HG03520 (cell line): Measurements from ENCODE around the gene ATCAY.
"Not testable (repeated sequence)": the region's sequence is repeated elsewhere in the genome, so short reads cannot be mapped to it uniquely, and the experiment has no call there.

ENCODE experiments used
- ATAC-seq: cut with Tn5 transposase; IDR thresholded peaks from one replicate; pipeline ENCODE4 v1.9.1; 2021; ENCODE audit warnings: mild to moderate bottlenecking, moderate library complexity; ENCODE audit not compliant: unreplicated experiment

Gene ATCAY

DNA sequence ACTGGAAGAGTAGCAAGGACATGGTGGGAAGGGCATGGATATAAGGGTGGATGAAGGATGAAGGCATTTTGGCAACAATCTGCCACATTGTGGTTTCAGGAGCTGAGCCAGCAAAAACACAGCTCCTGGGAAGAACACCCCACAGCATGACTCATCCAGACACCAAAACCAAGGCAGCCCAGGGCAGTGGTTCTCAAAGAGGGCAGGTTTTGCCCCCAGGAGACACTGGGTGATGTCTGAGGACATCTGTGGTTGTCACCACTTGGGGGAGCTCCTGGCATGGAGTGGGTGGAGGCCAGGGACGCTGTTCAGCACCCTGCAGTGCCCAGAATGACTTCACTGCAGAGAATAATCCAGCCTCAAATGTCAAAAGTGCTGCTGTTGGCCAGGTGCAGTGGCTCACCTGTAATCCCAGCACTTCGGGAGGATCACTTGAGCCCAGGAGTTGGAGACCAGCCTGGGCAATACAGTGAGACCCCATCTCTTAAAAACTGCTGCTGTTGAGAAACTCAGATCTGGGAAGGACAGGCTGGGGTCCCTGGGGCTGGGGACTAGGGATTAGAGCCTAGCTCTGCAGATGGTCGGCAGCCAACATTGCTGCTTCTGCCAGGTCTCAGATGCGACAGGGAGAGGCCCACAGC lies 27.8 kb upstream of the ATCAY start:
- ATAC-seq: no peak

DNA sequence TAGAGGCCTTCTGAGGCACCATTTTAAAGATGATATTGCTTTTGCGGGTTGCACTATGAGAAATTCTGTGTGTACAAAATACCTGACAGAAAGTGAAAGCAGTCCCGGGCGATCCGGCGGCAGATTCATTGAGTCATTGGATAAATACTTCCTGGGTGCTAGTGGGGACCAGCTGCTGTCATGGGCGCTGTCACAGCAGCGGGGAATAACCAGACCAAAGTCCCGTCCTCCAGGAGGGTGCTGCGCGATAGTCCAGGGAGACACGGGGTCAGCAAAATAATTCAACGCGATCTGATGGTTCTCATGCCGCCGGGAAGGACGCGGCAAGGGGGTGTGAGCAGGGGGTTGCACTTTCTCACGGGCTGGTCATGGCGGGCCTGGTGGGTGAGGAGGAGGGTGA lies 25.2 kb upstream of the ATCAY start:
- no peak for ATAC-seq

DNA sequence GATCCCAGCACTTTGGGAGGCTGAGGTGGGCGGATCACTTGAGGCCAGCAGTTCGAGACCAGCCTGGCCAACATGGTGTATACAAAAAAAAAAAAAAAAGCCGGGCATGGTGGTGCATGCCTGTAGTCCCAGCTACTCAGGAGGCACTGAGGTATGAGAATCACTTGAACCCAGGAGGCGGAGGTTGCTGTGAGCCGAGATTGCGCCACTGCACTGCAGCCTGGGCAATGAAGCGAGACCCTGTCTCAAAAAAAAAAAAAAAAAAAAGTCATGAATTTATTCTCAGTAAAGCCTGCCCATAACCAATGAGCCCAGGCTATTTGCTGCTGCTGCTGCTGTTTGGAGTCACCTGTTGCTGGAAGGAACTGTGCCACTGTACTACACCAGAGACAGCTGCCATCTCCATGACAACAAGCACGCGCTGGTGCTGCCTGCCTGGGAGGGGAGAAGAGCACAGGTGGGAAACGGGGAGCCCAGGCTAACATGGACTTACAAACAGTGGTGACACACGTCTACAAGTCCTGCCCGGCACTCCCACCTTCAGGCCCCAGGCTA lies 23.0 kb upstream of the ATCAY start:
- no peak for ATAC-seq

DNA sequence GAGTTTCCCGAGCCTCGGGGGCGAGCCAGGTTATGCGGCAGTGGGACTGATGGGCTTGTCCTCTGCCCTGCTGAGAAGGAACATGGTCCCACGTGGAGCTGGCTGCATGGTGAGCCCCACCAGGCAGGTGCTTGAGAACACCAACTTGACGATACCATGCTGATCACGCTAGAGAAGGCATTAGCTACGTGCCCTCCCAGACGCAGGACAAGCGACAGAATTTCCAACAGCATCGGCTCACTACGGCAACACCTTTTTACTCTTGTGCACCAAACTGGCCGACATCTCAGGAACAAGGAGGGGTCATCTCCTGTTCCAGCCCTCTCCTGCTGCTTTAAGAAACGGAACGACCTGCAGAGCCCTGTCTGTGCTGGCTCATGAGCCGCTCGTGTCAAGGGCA lies 20.0 kb upstream of the ATCAY start:
- ATAC-seq: no peak

DNA sequence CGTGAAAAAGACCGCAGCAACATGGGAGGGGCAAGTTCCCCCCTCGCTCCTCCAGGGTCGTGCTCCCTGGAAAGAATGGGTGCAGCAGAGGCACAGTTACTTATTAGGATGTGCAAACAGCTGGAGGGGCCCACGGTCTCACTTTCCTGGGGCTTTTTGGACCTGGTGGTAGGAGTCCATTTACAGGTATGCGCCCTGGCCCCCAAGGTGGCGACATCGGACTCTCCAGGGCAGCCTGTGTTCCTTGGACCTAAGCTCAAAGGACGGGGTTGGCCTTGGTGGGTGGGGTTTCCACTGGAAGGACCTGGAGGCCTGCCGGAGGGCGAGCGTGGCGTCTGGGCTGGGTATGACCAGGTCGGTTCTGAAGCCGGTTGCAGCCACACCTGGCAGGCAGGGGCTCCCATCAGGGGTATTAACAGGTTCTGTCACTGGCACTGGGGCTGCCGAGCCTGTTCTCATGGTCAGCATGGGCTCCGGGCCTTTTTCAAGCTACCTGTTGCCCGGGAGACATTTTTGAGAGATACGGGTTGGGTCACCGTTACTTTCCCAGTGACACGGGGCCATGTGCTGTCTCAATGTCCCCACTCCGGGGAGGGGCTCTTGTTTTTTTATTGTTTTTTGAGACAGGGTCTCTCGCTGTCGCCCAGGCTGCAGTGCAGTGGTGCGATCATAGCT lies 17.5 kb upstream of the ATCAY start:
- no peak for ATAC-seq

DNA sequence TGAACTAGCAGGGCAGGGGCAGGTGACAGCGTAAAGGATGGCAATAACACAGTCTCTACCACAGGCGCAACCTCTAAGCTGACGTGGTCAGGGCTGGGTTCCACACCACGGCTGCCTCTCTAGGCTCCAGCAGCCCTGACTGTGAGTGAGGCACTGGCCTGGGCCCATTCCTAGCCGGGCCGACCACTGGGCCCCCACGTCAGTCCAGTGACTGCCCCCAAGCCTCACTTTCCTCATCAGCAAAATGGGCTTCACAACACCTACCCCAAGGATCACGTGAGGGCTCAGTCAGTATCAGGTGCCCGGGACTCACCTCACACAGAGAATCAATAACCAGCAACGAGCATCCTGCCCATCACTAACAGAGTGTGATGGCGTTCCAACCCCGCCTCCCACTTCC lies 16.8 kb upstream of the ATCAY start:
- ATAC-seq: no peak

DNA sequence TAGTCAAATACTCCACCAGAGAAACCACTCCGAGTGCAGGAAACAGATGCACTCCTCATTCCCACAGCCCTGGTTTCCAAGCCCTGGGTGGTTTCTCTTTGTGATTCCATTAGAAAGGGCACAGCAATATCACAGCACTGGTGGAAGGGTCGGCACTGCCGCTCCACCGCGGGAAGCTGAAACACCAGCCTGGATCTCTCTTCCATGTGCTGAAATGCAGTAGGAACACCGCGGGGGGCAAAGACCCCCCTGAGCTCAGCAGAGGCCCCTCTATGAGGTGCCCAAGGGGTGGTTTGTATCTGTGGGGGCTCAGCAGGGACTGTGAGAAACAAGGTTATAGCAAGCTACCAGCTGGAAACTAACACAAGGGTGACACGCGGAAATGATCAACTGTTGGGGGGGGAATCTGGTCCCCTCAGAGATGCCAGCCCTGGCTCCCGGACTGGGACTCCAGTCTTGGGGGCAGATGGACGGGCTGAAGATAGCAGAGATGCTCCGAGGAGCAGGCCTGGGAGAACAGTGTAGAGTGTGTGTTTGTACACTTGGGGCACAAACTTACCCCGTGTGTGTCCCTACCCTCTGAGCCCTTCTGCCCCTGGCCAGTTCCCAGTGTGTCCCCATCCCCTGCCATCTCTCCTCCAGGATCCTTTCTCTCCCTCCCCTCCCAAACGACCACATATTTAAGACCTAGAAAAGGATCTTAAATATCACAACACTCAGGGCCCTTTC lies 13.4 kb upstream of the ATCAY start:
- no peak for ATAC-seq

DNA sequence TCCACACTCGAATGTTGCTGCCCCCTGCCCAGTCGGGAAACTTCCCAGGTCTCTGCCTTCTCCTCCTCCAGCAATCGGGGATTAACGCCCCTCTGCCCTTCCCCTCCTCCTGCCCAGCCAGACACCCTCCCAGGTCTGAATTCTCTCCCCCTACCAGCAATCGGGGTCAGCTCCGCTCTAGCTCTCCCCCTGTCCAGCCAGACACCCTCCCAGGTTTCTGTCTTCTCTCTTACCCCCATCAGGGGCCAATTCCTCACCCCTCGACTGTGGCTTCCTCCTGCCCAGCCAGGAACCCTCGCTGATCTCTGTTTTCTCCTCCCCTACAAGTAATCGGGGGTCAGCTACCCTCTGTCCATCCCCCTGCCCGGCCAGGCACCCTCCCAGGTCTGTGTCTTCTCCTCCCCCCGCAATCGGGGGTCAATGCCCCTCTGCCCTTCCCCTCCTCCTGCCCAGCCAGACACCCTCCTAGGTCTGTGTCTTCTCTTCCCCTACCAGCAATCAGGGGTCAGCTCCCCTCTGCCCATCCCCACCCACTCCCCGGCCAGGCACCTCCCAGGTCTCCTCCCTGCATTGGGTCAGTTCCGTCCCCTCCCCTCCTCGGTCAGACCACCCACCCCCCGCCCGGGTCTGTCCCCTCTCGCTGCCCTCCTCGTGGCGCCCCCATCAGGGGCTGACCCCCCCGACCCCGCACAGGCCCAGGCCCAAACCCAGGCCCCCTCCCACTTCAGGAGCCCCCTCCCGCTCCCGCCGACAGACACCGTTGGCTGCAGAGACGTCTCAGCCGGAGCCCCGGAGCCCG lies 12.3 kb upstream of the ATCAY start:
- no peak for ATAC-seq

DNA sequence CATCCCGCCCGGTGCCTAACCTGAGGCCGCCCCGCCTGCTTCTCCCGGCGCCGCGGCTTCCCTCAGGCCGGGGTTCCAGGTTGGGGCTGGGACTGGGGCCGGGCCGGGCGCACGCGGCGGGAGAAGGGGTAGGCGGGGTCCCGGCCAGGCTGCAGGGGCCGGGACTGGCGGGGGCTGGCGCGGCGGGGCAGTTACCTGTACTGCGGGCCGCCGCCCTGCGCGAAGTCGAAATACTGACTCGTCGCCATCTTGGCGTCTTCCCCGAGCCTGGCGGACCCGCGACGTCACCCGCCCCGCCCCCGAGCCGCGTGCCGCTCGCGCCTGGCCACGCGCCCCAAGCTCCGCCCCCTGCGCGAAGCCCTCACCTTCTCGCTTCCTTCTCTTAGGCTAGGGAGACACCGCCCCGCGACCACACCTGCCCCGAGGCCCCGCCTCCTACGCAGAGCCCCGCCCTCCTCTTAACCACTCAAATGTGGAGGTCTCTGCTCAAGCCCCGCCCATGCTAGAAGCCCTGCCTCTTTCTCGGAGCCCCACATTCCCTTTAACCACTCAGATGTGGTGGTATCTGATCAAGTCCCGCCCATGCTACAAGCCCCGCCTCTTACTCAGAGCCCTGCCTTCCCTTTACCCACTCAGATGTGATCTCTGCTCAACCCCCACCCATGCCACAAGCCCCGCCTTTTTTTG lies 11.6 kb upstream of the ATCAY start, which contains the start of gene ZFR2:
Gene ZFR2 (minus strand): TSS at position 269 of the 687 bp plus-strand sequence. CDS start 21 bp downstream, at position 248.
- no peak for ATAC-seq

DNA sequence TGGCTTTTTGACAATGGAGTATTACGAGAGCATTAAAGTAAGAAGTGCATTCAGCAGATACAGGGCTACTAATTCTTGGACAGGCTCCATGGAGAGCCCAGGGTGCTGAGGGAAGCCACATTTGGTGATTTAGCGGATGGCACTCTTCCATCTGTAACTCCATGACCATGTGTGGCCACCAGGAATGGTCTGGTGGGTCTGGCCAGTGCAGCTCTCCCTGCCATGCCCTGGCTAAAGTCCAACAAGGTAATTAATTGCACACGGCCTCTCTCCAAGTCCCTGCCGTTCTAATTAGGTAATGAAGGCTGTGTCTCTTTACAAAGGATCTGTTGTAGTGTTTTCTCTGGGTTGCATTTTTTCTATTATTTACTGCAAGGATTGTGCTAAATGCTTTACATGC lies 7.3 kb upstream of the ATCAY start:
- ATAC-seq: no peak

DNA sequence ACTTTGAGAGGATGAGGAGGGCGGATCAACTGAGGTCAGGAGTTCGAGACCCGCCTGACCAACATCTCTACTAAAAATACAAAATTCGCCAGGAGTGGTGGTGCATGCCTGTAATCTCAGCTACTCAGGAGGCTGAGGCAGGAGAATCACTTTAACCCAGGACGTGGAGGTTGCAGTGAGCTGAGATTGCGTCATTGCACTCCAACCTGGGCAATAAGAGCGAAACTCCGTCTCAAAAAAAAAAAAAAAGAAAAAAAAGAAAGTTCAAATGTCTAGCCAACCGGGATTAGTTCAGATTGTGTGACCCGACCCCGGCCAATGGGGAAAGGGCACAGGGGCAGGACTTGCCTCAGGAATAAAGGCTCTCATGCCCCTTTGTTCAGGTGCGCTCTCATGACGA lies 5.8 kb upstream of the ATCAY start:
- ATAC-seq: not testable (repeated sequence)

DNA sequence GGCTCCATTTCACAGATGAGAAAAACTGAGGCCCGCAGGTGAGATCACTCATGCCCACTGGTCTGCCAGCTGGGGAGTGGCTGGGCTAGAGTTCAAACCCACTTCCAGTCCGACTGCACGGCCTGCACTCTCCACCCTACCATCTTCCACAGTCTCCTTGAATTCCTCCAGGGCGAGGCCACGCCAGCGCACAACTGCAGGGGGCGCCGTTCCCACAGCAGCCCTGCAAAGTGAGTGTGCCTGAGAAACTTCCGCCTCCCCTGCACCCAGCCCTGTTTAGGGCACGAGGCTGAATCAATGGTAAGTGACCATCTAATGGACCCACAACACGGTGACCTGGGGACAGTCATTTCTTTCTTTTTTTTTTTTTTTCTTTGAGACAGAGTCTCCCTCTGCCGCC lies 829 bp upstream of the ATCAY start:
- ATAC-seq: no peak

DNA sequence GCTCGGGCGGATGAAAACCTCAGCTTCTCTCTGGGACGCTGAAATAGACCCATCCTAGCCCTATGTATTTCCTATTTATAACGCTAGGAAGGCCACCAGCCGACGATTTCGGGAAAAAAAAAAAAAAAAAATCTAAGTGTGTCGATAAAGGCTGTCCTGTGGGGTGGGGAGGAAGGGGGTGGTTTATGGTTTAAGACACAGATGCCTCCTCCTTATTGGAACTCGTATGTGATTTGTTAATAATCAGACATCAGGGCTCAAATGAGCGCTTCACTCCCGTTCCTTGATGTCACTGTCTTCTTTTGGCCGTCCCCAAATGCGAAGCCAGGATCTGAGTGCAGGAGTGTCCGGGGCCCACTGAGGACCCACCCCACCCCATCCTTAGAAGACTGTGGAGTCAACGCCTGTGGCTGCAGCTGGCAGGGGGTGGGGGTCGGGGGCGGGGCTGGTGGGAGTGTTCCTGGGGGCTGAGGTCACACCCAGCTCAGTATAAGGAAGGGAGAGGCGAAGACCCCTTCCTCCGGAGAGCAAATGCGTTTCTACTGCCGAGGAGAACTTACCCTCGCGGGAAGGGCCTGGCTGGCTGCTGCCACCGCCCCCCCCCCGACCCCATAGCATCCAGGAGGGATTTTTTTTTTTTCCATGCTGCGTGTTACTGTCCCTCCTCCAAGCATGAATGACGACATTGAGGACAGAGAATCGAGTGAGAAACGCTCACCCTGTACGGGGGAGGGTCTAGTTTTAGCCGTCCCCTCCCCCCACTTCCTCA lies 971 bp downstream of the ATCAY start:
- no peak for ATAC-seq

DNA sequence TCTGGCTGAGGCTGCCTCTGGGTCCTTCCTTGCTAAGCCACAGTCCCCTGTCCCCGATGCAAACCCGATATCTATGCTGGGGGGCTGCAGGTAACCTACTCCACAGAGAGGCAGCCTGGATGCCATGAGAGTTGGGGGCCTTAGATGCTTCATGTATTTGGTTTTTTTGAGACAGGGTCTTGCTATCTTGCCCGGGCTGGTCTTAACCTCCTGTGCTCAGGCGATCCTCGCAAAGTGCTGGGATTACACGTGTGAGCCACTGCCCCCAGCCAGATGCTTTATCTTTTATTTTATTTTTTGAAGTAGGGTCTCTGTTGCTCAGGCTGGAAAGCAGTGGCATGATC lies 1.5 kb downstream of the ATCAY start:
- ATAC-seq: no peak

DNA sequence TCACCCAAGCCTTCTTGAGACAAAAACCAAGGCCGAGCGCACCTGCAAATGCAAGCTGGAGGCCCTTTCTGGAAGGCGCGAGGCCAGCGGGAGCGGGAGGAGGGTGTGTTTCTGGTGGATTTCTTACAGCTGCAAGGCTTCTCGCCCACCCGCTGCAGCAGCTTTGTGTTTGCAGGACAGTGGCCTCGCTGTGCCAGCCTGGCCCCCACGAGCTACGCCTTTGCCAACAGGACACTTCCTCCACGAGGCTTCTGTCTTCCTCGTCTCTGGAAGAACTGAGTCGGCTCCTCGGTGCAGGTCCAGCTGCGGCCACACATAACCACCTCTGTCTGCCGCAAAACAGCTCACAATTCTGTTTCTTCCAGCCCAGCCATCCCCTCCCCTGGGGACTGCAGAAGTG lies 10.1 kb downstream of the ATCAY start:
- no peak for ATAC-seq

DNA sequence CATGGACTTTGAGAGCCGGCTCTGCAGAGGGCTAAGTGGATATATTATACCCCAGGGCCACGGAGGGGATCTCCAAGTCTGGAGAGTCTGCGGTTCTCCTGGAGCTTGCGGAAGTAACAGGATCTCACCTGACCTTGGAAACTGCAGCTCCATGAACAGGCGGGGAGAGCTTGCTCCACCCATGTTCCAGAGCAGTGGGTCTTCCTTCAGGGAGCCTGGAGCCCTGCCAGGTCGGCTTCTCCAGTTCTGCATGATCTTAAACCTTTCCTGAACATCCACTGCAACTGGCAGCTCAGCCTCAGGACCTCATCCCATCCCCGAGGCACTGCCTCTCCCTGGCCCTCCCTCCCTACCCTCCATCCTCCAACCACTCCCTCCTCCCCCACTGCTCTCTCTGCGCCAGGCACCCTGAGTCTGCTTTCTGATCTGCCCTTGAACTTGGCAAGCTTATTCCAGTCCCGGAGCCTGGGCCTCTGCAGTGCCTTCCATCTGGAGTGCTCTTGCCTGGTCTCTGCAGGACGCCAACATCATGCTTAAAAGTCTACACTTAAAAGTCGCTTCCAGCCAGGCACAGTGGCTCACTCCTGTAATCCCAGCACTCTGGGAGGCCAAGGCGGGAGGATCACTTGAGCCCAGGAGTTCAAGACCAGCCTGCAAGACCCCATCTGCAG lies 13.2 kb downstream of the ATCAY start:
- ATAC-seq: no peak

DNA sequence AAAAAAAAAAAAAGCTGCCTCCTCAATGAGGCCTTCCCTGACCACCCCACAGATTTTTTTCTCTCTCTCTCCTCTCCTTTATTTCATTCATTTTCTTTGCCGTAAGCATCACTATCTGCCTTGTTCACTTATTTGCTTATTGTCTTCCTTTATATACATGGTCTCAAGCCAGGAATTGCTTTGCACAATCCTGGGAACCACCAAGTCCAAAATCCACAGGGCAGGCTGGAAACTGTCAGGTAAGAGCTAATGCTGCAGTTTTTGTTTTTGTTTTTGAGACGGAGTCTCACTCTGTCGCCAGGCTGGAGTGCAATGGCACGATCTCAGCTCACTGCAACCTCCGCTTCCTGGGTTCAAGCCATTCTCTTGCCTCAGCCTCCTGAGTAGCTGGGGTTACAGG lies 14.5 kb downstream of the ATCAY start:
- ATAC-seq: not testable (repeated sequence)

DNA sequence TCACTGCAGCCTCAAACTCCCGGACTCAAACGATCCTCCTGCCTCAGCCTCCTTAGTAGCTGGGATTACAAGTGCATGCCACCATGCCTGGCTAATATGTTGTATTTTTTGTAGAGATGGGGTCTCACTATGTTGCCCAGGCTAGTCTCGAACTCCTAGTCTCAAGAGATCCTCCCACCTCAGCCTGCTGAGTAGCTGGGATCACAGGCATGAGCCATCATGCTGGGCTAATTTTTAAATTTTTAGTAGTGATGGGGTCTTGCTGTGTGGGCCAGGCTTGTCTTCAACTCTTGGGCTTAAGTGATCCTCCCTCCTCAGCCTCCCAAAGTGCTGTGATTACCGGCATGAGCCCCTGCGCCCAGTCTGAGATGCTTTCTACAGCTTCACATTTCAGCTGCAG lies 15.3 kb downstream of the ATCAY start:
- no peak for ATAC-seq

DNA sequence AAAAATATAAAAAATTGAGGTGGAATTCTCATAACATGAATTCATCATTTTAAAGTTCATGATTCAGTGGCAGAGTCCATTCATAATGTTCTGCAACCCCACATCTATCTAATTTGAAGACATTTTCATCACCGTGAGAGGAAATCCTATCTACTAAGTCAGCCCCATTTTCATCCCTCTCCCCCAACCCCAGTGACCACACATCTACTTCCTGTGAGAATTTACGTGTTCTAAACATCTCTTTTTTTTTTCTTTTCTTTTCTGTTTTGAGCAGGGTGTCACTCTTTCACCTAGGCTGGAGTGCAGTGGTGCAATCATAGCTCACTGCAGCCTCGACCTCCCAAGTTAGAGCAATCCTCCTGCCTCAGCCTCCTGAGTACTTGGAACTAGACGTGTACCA lies 17.5 kb downstream of the ATCAY start:
- ATAC-seq: no peak
